Lower leg skin (tissue), 4 donors: ENCODE data around the gene SECISBP2L. TPM values are rescaled to one million over a fixed set of nuclear protein-coding genes. Genes with fewer than 3 reads are reported as not detected.

Source experiments
- DNase-seq, 2 donors: peaks; one replicate each; pipeline ENCODE4 v3.0.0-alpha.2; 2019; ENCODE audit warnings: low spot score in 2 of 2
- H3K4me3 ChIP-seq: fragments of 200-600 bp; sonication (generic); 2 replicates; pipeline ENCODE4 v1.5.1; 2017; ENCODE audit warnings: mild to moderate bottlenecking, low read depth; ENCODE audit not compliant: poor library complexity, severe bottlenecking
- CTCF ChIP-seq, 3 donors: fragments of 450-650 bp; IDR thresholded peaks; one replicate each; pipeline ENCODE4 v1.5.1; 2016; ENCODE audit warnings: antibody characterized with exemption in 3 of 3, mild to moderate bottlenecking in 3 of 3, moderate library complexity in 2 of 3
- POLR2A ChIP-seq, 2 donors: fragments of 450-650 bp; IDR thresholded peaks; one replicate each; pipeline ENCODE4 v1.6.1; 2016 to 2017; ENCODE audit warnings: antibody characterized with exemption in 2 of 2, mild to moderate bottlenecking in 1 of 2, moderate library complexity in 1 of 2
- WGBS, 2 donors: methylation state at CpG; one replicate each; pipeline ENCODE4 v1.1.5; 2018; 5-methylcytosine and 5-hydroxymethylcytosine counted together
- intact Hi-C: fragments of 100-400 bp; cut with DNase I; formaldehyde crosslinking; loops from one replicate; pipeline ENCODE4 v1.15.0; 2023; ENCODE audit warnings: low total_unique reads
- total RNA-seq, 4 donors: library from RNA; depleted of rRNA; stranded (reverse); fragments of >200 nt; gene quantifications; one replicate each; pipeline ENCODE4 v1.1.0, GENCODE V29; 2016

The SECISBP2L gene
- total RNA-seq, 4 donors from 2014 or later = 26.7 to 37.3 (median 30.7) TPM

- TF ChIP-seq POLR2A (IDR thresholded peaks at IDR 0.05) (no peak), CTCF (IDR thresholded peaks at IDR 0.05) (no peak)
- no peak overlapping the region for H3K4me3 ChIP-seq
- DNase-seq = no peak
- WGBS, 2 donors = 56 to 64% methylated on average over 2 of the region's 2 CpGs
- intact Hi-C loops = no loop called here
These were observed 20.1 kb upstream of the SECISBP2L start for GRCh38 chr15:49066372-49066771.

- H3K4me3 ChIP-seq = no peak overlapping the region
- intact Hi-C loops = no loop called here
- DNase-seq = no peak
- WGBS, 2 donors = 63 to 81% methylated on average over 3 of the region's 3 CpGs
- TF ChIP-seq CTCF (IDR thresholded peaks at IDR 0.05) (no peak), POLR2A (IDR thresholded peaks at IDR 0.05) (no peak)
These were observed 18.6 kb upstream of the SECISBP2L start for GRCh38 chr15:49064884-49065283.

GRCh38 chr15:49064281-49064653 is 18.0 kb upstream of the SECISBP2L start:
- intact Hi-C loops = no loop called here
- DNase-seq = no peak
- TF ChIP-seq CTCF (IDR thresholded peaks at IDR 0.05) = no peak
- TF ChIP-seq POLR2A (IDR thresholded peaks at IDR 0.05) = no peak
- H3K4me3 ChIP-seq = no peak overlapping the region
- WGBS, 2 donors = 44 to 48% methylated on average over 3 of the region's 3 CpGs

GRCh38 chr15:49063402-49064280 is 17.4 kb upstream of the SECISBP2L start:
- TF ChIP-seq CTCF (IDR thresholded peaks at IDR 0.05) (no peak), POLR2A (IDR thresholded peaks at IDR 0.05) (no peak)
- WGBS, 2 donors = 73 to 74% methylated on average over 14 of the region's 14 CpGs
- DNase-seq = no peak
- H3K4me3 ChIP-seq = no peak overlapping the region
- intact Hi-C loops = no loop called here

- 83 to 85% methylated on average over 13 of the region's 13 CpGs for WGBS, 2 donors
- no peak for DNase-seq
- TF ChIP-seq CTCF (IDR thresholded peaks at IDR 0.05) (no peak), POLR2A (IDR thresholded peaks at IDR 0.05) (no peak)
These were observed 16.7 kb upstream of the SECISBP2L start for GRCh38 chr15:49062900-49063299.

More at GRCh38 chr15:49062900-49063299, 16.7 kb upstream of the SECISBP2L start:
- intact Hi-C loops = no loop called here
- H3K4me3 ChIP-seq = no peak overlapping the region
